Eye (tissue), 1 donor: Measurements from ENCODE around the gene C1GALT1.

ENCODE experiments used
- DNase-seq: peaks from one replicate; pipeline ENCODE4 v3.0.0-alpha.2; 2015

C1GALT1 gene

DNA sequence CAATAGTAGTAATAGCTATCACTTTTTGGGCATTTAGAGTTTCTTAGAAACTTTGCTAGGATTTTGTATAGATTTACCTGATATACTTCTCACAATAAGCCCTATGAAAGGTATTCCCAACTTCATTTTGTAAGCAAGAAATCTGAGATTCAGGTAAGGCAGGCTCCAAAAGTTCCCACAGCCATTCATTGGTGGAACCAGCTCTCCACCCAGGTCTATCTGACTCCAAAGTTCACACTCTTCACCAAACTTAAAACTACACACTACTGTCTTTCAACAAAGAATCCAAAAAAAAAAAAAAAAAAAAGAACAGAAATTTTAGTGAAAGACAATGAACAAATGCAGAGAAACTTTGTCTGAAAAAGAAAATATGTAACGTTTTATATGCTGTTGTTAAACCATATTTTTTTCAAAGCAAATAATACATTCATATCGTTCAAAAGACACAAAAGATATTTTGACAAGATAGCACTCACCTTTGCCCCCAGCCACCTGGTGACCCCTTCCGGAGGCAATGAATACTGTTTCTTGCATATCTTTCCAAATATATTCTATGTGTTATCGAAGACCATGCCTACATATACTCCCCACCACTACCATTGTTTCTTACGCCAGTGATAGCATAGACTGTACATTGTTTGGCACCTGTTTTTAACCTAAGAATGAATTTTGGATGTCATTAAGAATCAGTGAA is 108.2 kb downstream of the C1GALT1 start:
- DNase-seq, result no peak

- no peak for DNase-seq
Observed at GRCh38 chr7:7292085-7292484, 109.7 kb downstream of the C1GALT1 start.

GRCh38 chr7:7292608-7293007 is 110.3 kb downstream of the C1GALT1 start:
- no peak for DNase-seq

DNA sequence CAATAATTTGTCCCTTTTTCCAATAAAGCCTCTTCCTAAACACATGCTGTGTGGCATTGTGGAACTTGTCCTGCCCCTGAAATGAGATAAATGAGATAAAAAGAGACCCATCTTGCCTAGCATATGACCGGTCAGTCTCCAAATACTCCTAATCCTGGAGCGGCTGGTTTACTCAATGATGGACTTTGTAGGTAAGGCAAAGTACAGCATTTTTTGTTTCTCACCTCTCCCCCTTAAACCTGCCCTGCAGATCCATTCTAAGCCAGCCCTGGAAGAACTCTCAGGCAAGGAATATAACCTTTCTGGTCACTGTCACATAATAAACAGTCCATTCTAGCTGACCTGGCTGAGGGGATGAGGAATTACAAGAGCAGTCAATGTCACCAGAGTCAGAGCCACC is 110.7 kb downstream of the C1GALT1 start:
- no peak for DNase-seq

GRCh38 chr7:7294911-7295310 is 112.6 kb downstream of the C1GALT1 start:
- no peak for DNase-seq
